Measurements from ENCODE around the gene KIR3DL1.
"Not testable (repeated sequence)": the region's sequence is repeated elsewhere in the genome, so short reads cannot be mapped to it uniquely, and the experiment has no call there.

Gene KIR3DL1

DNA sequence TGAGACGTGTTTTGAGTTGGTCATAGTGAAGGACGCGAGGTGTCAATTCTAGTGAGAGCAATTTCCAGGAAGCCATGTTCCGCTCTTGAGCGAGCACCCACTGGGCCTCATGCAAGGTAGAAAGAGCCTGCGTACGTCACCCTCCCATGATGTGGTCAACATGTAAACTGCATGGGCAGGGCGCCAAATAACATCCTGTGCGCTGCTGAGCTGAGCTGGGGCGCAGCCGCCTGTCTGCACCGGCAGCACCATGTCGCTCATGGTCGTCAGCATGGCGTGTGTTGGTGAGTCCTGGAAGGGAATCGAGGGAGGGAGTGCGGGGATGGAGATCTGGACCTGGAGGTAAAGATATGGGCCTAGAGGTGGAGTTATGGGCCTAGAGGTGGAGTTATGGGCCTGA is at the start of gene KIR3DL1:
Gene KIR3DL1 (plus strand): TSS at position 218 of the 400 bp plus-strand sequence.
- H3K9me3 ChIP-seq (ENCODE audit: insufficient read depth, low read length); H4K20me1 ChIP-seq (ENCODE audit: low read depth, low read length); H3K4me2 ChIP-seq (ENCODE audit: low read depth, low read length, poor library complexity, severe bottlenecking); H3K36me3 ChIP-seq (ENCODE audit: low read length); H2AFZ ChIP-seq (ENCODE audit: low read depth, low read length, severe bottlenecking); H3K9me2 ChIP-seq (replicated peaks; ENCODE audit: insufficient read depth, low read length); H3K79me2 ChIP-seq (ENCODE audit: insufficient read depth, low read length); H3F3A ChIP-seq (ENCODE audit: insufficient read depth); H3K27me3 ChIP-seq (ENCODE audit: low read length); H3K9ac ChIP-seq (ENCODE audit: low read length); H3K4me3 ChIP-seq (ENCODE audit: insufficient read depth, low read length, poor library complexity, severe bottlenecking); H3K27ac ChIP-seq (ENCODE audit: low read depth, low read length): not testable (repeated sequence)

- not testable (repeated sequence) for H4K20me1 ChIP-seq (ENCODE audit: low read depth, low read length); H3K9ac ChIP-seq (ENCODE audit: low read length); H3K27me3 ChIP-seq (ENCODE audit: low read length)
These were observed 46.6 kb upstream of the KIR3DL1 start, which contains the start of gene KIR2DL1 for GRCh38 chr19:54769646-54770045. TSS of gene KIR2DL1 (plus strand) at chr19:54769793. CDS start at chr19:54769851, 58 bp downstream.

GRCh38 chr19:54770511-54770910 is 45.8 kb upstream of the KIR3DL1 start:
- H3K79me2 ChIP-seq (ENCODE audit: insufficient read depth, low read length); H3K9ac ChIP-seq (ENCODE audit: low read length); H3K27ac ChIP-seq (ENCODE audit: low read depth, low read length); H3K9me3 ChIP-seq (ENCODE audit: insufficient read depth, low read length); H3K27me3 ChIP-seq (ENCODE audit: low read length); H4K20me1 ChIP-seq (ENCODE audit: low read depth, low read length); H2AFZ ChIP-seq (ENCODE audit: low read depth, low read length, severe bottlenecking); H3F3A ChIP-seq (ENCODE audit: insufficient read depth); H3K4me3 ChIP-seq (ENCODE audit: insufficient read depth, low read length, poor library complexity, severe bottlenecking); H3K4me2 ChIP-seq (ENCODE audit: low read depth, low read length, poor library complexity, severe bottlenecking); H3K9me2 ChIP-seq (replicated peaks; ENCODE audit: insufficient read depth, low read length); H3K36me3 ChIP-seq (ENCODE audit: low read length): not testable (repeated sequence)

More at GRCh38 chr19:54769646-54770045, 46.6 kb upstream of the KIR3DL1 start, which contains the start of gene KIR2DL1:
- not testable (repeated sequence) for H2AFZ ChIP-seq (ENCODE audit: low read depth, low read length, severe bottlenecking); H3K9me3 ChIP-seq (ENCODE audit: insufficient read depth, low read length); H3K4me2 ChIP-seq (ENCODE audit: low read depth, low read length, poor library complexity, severe bottlenecking); H3F3A ChIP-seq (ENCODE audit: insufficient read depth); H3K9me2 ChIP-seq (replicated peaks; ENCODE audit: insufficient read depth, low read length); H3K27ac ChIP-seq (ENCODE audit: low read depth, low read length); H3K36me3 ChIP-seq (ENCODE audit: low read length); H3K79me2 ChIP-seq (ENCODE audit: insufficient read depth, low read length); H3K4me3 ChIP-seq (ENCODE audit: insufficient read depth, low read length, poor library complexity, severe bottlenecking)

GRCh38 chr19:54771018-54771960 is 45.0 kb upstream of the KIR3DL1 start:
- H2AFZ ChIP-seq (ENCODE audit: low read depth, low read length, severe bottlenecking); H3K9me2 ChIP-seq (replicated peaks; ENCODE audit: insufficient read depth, low read length); H3F3A ChIP-seq (ENCODE audit: insufficient read depth); H3K36me3 ChIP-seq (ENCODE audit: low read length); H3K27ac ChIP-seq (ENCODE audit: low read depth, low read length); H3K9me3 ChIP-seq (ENCODE audit: insufficient read depth, low read length); H3K79me2 ChIP-seq (ENCODE audit: insufficient read depth, low read length); H3K27me3 ChIP-seq (ENCODE audit: low read length); H3K9ac ChIP-seq (ENCODE audit: low read length); H3K4me2 ChIP-seq (ENCODE audit: low read depth, low read length, poor library complexity, severe bottlenecking); H3K4me3 ChIP-seq (ENCODE audit: insufficient read depth, low read length, poor library complexity, severe bottlenecking); H4K20me1 ChIP-seq (ENCODE audit: low read depth, low read length): not testable (repeated sequence)

DNA sequence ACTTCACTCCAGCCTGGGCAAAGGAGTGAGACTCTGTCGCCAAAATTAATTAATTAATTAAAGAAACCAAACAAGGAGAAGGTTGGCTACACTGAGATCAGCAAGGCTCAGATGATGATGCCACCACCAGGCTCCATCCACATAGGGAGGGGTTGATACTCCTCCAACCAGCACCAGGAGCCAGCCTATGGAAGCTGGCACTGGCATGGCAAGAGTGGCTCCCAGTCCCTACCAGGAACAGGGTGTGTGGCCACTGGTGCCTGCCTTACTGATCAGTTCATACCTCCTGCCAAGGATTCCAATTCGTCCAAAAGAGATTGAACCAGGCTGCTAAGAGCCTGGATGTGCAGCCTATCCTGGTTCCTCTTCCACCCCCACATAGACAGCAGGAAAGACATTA is 43.6 kb upstream of the KIR3DL1 start:
- not testable (repeated sequence) for H3K9me2 ChIP-seq (replicated peaks; ENCODE audit: insufficient read depth, low read length); H3K79me2 ChIP-seq (ENCODE audit: insufficient read depth, low read length); H3K27me3 ChIP-seq (ENCODE audit: low read length); H3K4me3 ChIP-seq (ENCODE audit: insufficient read depth, low read length, poor library complexity, severe bottlenecking); H3K27ac ChIP-seq (ENCODE audit: low read depth, low read length); H3K9ac ChIP-seq (ENCODE audit: low read length); H3K4me2 ChIP-seq (ENCODE audit: low read depth, low read length, poor library complexity, severe bottlenecking); H2AFZ ChIP-seq (ENCODE audit: low read depth, low read length, severe bottlenecking); H3F3A ChIP-seq (ENCODE audit: insufficient read depth); H3K36me3 ChIP-seq (ENCODE audit: low read length); H3K9me3 ChIP-seq (ENCODE audit: insufficient read depth, low read length); H4K20me1 ChIP-seq (ENCODE audit: low read depth, low read length)

DNA sequence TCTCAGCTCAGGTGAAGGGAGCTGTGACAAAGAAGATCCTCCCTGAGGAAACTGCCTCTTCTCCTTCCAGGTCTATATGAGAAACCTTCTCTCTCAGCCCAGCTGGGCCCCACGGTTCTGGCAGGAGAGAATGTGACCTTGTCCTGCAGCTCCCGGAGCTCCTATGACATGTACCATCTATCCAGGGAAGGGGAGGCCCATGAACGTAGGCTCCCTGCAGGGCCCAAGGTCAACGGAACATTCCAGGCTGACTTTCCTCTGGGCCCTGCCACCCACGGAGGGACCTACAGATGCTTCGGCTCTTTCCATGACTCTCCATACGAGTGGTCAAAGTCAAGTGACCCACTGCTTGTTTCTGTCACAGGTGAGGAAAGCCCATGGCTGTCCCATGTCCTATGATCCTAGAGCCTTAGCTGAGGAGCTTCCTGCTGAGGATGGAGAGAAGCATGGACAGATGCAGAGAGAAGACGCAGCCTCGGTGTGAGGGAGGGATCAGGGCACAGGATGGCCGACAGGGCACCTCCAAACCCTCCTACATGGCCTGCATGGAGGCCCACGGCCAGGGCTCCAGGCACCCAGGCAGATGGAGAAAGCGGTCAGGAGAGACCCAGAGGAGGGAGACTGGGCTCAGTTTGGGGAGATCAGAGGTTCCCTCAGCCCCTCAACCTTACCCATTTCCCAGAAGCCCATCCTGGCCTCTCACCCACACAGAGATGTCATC is 41.0 kb upstream of the KIR3DL1 start:
- H3K27ac ChIP-seq (ENCODE audit: low read depth, low read length); H3F3A ChIP-seq (ENCODE audit: insufficient read depth); H3K27me3 ChIP-seq (ENCODE audit: low read length); H4K20me1 ChIP-seq (ENCODE audit: low read depth, low read length); H3K4me2 ChIP-seq (ENCODE audit: low read depth, low read length, poor library complexity, severe bottlenecking); H3K9me3 ChIP-seq (ENCODE audit: insufficient read depth, low read length); H3K79me2 ChIP-seq (ENCODE audit: insufficient read depth, low read length); H2AFZ ChIP-seq (ENCODE audit: low read depth, low read length, severe bottlenecking); H3K9ac ChIP-seq (ENCODE audit: low read length); H3K4me3 ChIP-seq (ENCODE audit: insufficient read depth, low read length, poor library complexity, severe bottlenecking); H3K9me2 ChIP-seq (replicated peaks; ENCODE audit: insufficient read depth, low read length); H3K36me3 ChIP-seq (ENCODE audit: low read length): not testable (repeated sequence)

DNA sequence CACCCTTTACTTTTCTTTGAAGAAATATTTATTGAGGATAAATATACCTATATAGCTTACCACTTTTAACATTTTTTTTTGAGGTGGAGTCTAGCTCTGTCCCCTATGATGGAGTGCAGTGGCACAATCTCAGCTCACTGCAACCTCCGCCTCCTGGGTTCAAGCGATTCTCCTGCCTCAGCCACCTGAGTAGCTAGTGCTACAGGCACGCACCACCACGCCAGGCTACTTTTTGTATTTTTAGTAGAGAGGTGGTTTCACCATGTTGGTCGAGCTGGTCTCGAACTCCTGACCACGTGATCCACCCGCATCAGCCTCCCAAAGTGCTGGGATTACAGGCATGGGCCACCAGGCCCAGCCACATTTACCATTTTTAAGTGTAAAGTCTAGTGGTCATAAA is 40.4 kb upstream of the KIR3DL1 start:
- not testable (repeated sequence) for H3K27ac ChIP-seq (ENCODE audit: low read depth, low read length); H3K4me2 ChIP-seq (ENCODE audit: low read depth, low read length, poor library complexity, severe bottlenecking); H3K9ac ChIP-seq (ENCODE audit: low read length); H3K9me2 ChIP-seq (replicated peaks; ENCODE audit: insufficient read depth, low read length); H3K79me2 ChIP-seq (ENCODE audit: insufficient read depth, low read length); H3K4me3 ChIP-seq (ENCODE audit: insufficient read depth, low read length, poor library complexity, severe bottlenecking); H3K9me3 ChIP-seq (ENCODE audit: insufficient read depth, low read length); H3K27me3 ChIP-seq (ENCODE audit: low read length); H3F3A ChIP-seq (ENCODE audit: insufficient read depth); H4K20me1 ChIP-seq (ENCODE audit: low read depth, low read length); H3K36me3 ChIP-seq (ENCODE audit: low read length); H2AFZ ChIP-seq (ENCODE audit: low read depth, low read length, severe bottlenecking)

DNA sequence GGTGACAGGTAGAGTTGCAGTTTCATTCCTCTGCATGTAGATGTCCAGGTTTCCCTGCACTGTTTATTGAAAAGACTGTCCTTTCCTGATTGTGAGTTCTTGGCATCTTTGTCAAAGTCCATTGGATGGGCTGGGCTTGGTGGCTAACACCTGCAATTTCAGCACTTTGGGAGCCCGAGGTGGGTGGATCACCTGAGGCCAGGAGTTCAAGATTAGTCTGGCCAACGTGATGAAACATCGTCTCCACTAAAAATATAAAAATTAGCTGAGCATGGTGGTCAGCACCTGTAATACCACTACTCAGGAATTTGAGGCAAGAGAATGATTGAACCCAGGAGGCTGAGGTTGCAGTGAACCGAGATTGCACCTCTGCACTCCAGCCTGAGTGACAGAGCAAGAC is 38.4 kb upstream of the KIR3DL1 start:
- H3K79me2 ChIP-seq (ENCODE audit: insufficient read depth, low read length); H3K9me3 ChIP-seq (ENCODE audit: insufficient read depth, low read length); H3K27me3 ChIP-seq (ENCODE audit: low read length); H2AFZ ChIP-seq (ENCODE audit: low read depth, low read length, severe bottlenecking); H3K9me2 ChIP-seq (replicated peaks; ENCODE audit: insufficient read depth, low read length); H3K4me3 ChIP-seq (ENCODE audit: insufficient read depth, low read length, poor library complexity, severe bottlenecking); H3K36me3 ChIP-seq (ENCODE audit: low read length); H3K27ac ChIP-seq (ENCODE audit: low read depth, low read length); H4K20me1 ChIP-seq (ENCODE audit: low read depth, low read length); H3F3A ChIP-seq (ENCODE audit: insufficient read depth); H3K4me2 ChIP-seq (ENCODE audit: low read depth, low read length, poor library complexity, severe bottlenecking); H3K9ac ChIP-seq (ENCODE audit: low read length): not testable (repeated sequence)
